Gastrocnemius medialis (tissue), 4 donors: ENCODE results near the gene CLHC1.

ENCODE experiments used
- POLR2A ChIP-seq, 2 donors: fragments of 450-650 bp; IDR thresholded peaks; one replicate each; pipeline ENCODE4 v1.6.1; 2017; ENCODE audit warnings: antibody characterized with exemption in 2 of 2, mild to moderate bottlenecking in 2 of 2, moderate library complexity in 2 of 2
- TF ChIP-seq, protein P1 (sequence below), 5 experiments: fragments of 450-650 bp in 3 of 5; fragments of 200-600 bp in 2 of 5; sonication (generic) in 2 of 5; IDR thresholded peaks in 4 of 5; conservative IDR thresholded peaks in 1 of 5; 1 replicate in 4 of 5; 2 replicates in 1 of 5; pipeline ENCODE4 v1.5.1; 2016 to 2019; ENCODE audit warnings: antibody characterized with exemption in 5 of 5, mild to moderate bottlenecking in 3 of 5, moderate library complexity in 3 of 5

DNA sequence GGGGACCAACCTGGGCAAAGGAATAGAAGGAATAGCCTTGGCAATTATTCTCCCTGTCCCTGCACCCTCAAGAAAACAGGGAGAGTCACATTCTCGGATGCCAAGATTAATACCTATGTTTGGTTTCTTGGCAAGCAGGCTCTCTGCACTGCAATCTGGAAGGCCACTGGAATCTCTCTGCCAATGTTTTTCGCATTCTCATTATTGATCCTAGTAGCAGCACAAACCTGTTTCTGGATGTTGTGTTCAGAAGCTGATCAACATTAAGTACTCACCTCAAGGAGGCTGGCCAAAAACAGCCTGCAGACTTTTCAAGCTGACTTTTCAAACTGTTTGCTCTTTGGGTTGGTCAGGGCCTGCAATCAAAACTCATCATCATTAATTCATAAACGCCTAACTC is 62.2 kb downstream of the CLHC1 start:
- TF ChIP-seq POLR2A (IDR thresholded peaks at IDR 0.05), result no peak
- TF ChIP-seq, protein P1, sequence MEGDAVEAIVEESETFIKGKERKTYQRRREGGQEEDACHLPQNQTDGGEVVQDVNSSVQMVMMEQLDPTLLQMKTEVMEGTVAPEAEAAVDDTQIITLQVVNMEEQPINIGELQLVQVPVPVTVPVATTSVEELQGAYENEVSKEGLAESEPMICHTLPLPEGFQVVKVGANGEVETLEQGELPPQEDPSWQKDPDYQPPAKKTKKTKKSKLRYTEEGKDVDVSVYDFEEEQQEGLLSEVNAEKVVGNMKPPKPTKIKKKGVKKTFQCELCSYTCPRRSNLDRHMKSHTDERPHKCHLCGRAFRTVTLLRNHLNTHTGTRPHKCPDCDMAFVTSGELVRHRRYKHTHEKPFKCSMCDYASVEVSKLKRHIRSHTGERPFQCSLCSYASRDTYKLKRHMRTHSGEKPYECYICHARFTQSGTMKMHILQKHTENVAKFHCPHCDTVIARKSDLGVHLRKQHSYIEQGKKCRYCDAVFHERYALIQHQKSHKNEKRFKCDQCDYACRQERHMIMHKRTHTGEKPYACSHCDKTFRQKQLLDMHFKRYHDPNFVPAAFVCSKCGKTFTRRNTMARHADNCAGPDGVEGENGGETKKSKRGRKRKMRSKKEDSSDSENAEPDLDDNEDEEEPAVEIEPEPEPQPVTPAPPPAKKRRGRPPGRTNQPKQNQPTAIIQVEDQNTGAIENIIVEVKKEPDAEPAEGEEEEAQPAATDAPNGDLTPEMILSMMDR (IDR thresholded peaks at IDR 0.05 in 4 of 5, conservative IDR thresholded peaks at IDR 0.05 in 1 of 5), result no peak
